IMR-90 (cell line): ENCODE data around the gene MAPK13. TPM values are rescaled to one million over a fixed set of nuclear protein-coding genes. Genes with fewer than 3 reads are reported as not detected.

ENCODE experiments used
- ATAC-seq: fragments of 200-7000 bp; cut with Tn5 transposase; 2 replicates; pipeline ENCODE4 v1.9.1; 2020; ENCODE audit warnings: low read depth, mild to moderate bottlenecking, moderate library complexity
- BruUV-seq: library from RNA; stranded (reverse); fragments of 400-500 nt; replicated peaks from 2 replicates; lab custom pipeline; 2021; lab: Mats Ljungman, UMichigan
- CTCF ChIA-PET: fragments of 300-600 bp; formaldehyde crosslinking; extraction: SDS; loops from one replicate; lab custom pipeline; 2021; ENCODE audit warnings: antibody characterized with exemption; lab: Yijun Ruan, JAX
- POLR2A ChIA-PET: fragments of 300-600 bp; sonication (Branson Sonifier 250); formaldehyde crosslinking; loops from one replicate; lab custom pipeline; 2022; ENCODE audit warnings: antibody characterized with exemption; ENCODE audit not compliant: unreplicated experiment; lab: Charles Lee
- DNase-seq: peaks from one replicate; pipeline ENCODE4 v3.0.0; 2013
- H2AFZ ChIP-seq: replicated peaks from 2 replicates; pipeline ENCODE3; 2013; ENCODE audit warnings: low read length, mild to moderate bottlenecking; ENCODE audit not compliant: poor library complexity
- H2AK5ac ChIP-seq: 2 replicates; pipeline ENCODE4 v1.6.1; 2013; ENCODE audit warnings: low read depth, low read length, inconsistent platforms
- H2AK9ac ChIP-seq: replicated peaks from 2 replicates; pipeline ENCODE3; 2013; ENCODE audit warnings: mild to moderate bottlenecking, low read depth, low read length, moderate library complexity; ENCODE audit not compliant: poor library complexity
- H2BK120ac ChIP-seq: 2 replicates; pipeline ENCODE4 v1.6.1; 2013; ENCODE audit warnings: low read depth, low read length, inconsistent platforms
- H2BK15ac ChIP-seq: 3 replicates; pipeline ENCODE4 v1.6.1; 2013; ENCODE audit warnings: low read depth, low read length, inconsistent platforms
- H2BK20ac ChIP-seq: 2 replicates; pipeline ENCODE4 v1.6.1; 2013; ENCODE audit warnings: low read depth, mild to moderate bottlenecking, inconsistent platforms, low read length, moderate library complexity
- H2BK5ac ChIP-seq: 2 replicates; pipeline ENCODE4 v1.6.1; 2013; ENCODE audit warnings: mild to moderate bottlenecking, low read depth, low read length, inconsistent platforms; ENCODE audit not compliant: poor library complexity, severe bottlenecking
- H3K14ac ChIP-seq: replicated peaks from 2 replicates; pipeline ENCODE4 v1.6.1; 2013; ENCODE audit warnings: low read depth, low read length, inconsistent platforms
- H3K18ac ChIP-seq: 2 replicates; pipeline ENCODE4 v1.6.1; 2013; ENCODE audit warnings: low read depth, low read length, control low read depth
- H3K23ac ChIP-seq: 2 replicates; pipeline ENCODE4 v1.6.1; 2013; ENCODE audit warnings: low read depth, low read length, inconsistent platforms
- H3K27ac ChIP-seq: 2 replicates; pipeline ENCODE4 v1.5.1; 2013; ENCODE audit warnings: mild to moderate bottlenecking, control low read depth, low read length; ENCODE audit not compliant: insufficient read depth
- H3K27me3 ChIP-seq: 2 replicates; pipeline ENCODE4 v1.6.1; 2013; ENCODE audit warnings: low read length; ENCODE audit not compliant: control insufficient read depth, insufficient read depth
- H3K36me3 ChIP-seq: 2 replicates; pipeline ENCODE4 v1.6.1; 2013; ENCODE audit warnings: low read length, mixed read lengths; ENCODE audit not compliant: control insufficient read depth, insufficient read depth
- H3K4ac ChIP-seq: 2 replicates; pipeline ENCODE4 v1.6.1; 2013; ENCODE audit warnings: low read depth, low read length, inconsistent platforms
- H3K4me1 ChIP-seq: 2 replicates; pipeline ENCODE4 v1.6.1; 2013; ENCODE audit warnings: low read length, mixed read lengths; ENCODE audit not compliant: control insufficient read depth, insufficient read depth
- H3K4me2 ChIP-seq: 2 replicates; pipeline ENCODE4 v1.6.1; 2013; ENCODE audit warnings: low read depth, mild to moderate bottlenecking, control low read depth, low read length, moderate library complexity
- H3K4me3 ChIP-seq: 2 replicates; pipeline ENCODE4 v1.5.1; 2013; ENCODE audit warnings: low read depth, mild to moderate bottlenecking, control low read depth, low read length, moderate library complexity; ENCODE audit not compliant: insufficient read depth
- H3K56ac ChIP-seq: 2 replicates; pipeline ENCODE4 v1.6.1; 2013; ENCODE audit warnings: low read length, inconsistent platforms; ENCODE audit not compliant: insufficient read depth; ENCODE audit errors: extremely low read depth
- H3K79me1 ChIP-seq, 2 experiments: 2 replicates each; pipeline ENCODE4 v1.6.1; 2013; ENCODE audit warnings: low read length in 2 of 2, inconsistent platforms in 1 of 2, low read depth in 1 of 2
- H3K9ac ChIP-seq: 2 replicates; pipeline ENCODE4 v1.6.1; 2013; ENCODE audit warnings: low read depth, low read length, control low read depth
- H3K9me1 ChIP-seq: 2 replicates; pipeline ENCODE4 v1.6.1; 2013; ENCODE audit warnings: low read length, inconsistent platforms; ENCODE audit not compliant: insufficient read depth
- H3K9me3 ChIP-seq: 2 replicates; pipeline ENCODE4 v1.6.1; 2013; ENCODE audit warnings: low read length; ENCODE audit not compliant: control insufficient read depth, insufficient read depth
- H4K20me1 ChIP-seq: 2 replicates; pipeline ENCODE4 v1.6.1; 2013; ENCODE audit warnings: low read length, inconsistent platforms; ENCODE audit not compliant: insufficient read depth
- H4K5ac ChIP-seq: 2 replicates; pipeline ENCODE4 v1.6.1; 2013; ENCODE audit warnings: mild to moderate bottlenecking, low read depth, low read length, control low read depth
- H4K8ac ChIP-seq, 2 experiments: 2 replicates each; pipeline ENCODE4 v1.6.1; 2013; ENCODE audit warnings: low read depth in 2 of 2, low read length in 2 of 2, control low read depth in 1 of 2, inconsistent platforms in 1 of 2
- H4K91ac ChIP-seq: 2 replicates; pipeline ENCODE4 v1.6.1; 2013; ENCODE audit warnings: low read depth, low read length, inconsistent platforms; ENCODE audit not compliant: insufficient read depth
- CEBPB ChIP-seq: IDR thresholded peaks from 2 replicates; pipeline ENCODE4 v1.6.1; 2012; ENCODE audit warnings: low read depth, low read length, improper control_type of control experiment
- CHD1 ChIP-seq: IDR thresholded peaks from 2 replicates; pipeline ENCODE4 v1.6.1; 2012; ENCODE audit warnings: low read depth, low read length, improper control_type of control experiment
- FOS ChIP-seq: fragments of 150-350 bp; IDR thresholded peaks from 2 replicates; pipeline ENCODE4 v1.6.1; 2016; ENCODE audit warnings: low read depth, low read length
- MAFK ChIP-seq: IDR thresholded peaks from 2 replicates; pipeline ENCODE4 v1.6.1; 2012; ENCODE audit warnings: low read depth, low read length, improper control_type of control experiment
- MXI1 ChIP-seq: IDR thresholded peaks from 2 replicates; pipeline ENCODE4 v1.6.1; 2012; ENCODE audit warnings: low read depth, mild to moderate bottlenecking, low read length, moderate library complexity, borderline replicate concordance
- POLR2A ChIP-seq: IDR thresholded peaks from 2 replicates; pipeline ENCODE4 v1.6.1; 2012; ENCODE audit warnings: mild to moderate bottlenecking, low read depth, low read length
- RAD21 ChIP-seq: IDR thresholded peaks from 2 replicates; pipeline ENCODE4 v1.6.1; 2012; ENCODE audit warnings: low read length, improper control_type of control experiment
- RCOR1 ChIP-seq: IDR thresholded peaks from 2 replicates; pipeline ENCODE4 v1.6.1; 2012; ENCODE audit warnings: mild to moderate bottlenecking, low read length, improper control_type of control experiment; ENCODE audit not compliant: insufficient replicate concordance
- RFX5 ChIP-seq: IDR thresholded peaks from 2 replicates; pipeline ENCODE4 v1.8.0; 2012; ENCODE audit warnings: low read depth, mild to moderate bottlenecking, low read length, moderate library complexity
- SMC3 ChIP-seq: fragments of 150-350 bp; IDR thresholded peaks from 2 replicates; pipeline ENCODE4 v1.6.1; 2016; ENCODE audit warnings: low read depth, mild to moderate bottlenecking, antibody characterized with exemption, low read length, moderate library complexity
- USF2 ChIP-seq: fragments of 150-350 bp; IDR thresholded peaks from 2 replicates; pipeline ENCODE4 v1.6.1; 2017; ENCODE audit warnings: mild to moderate bottlenecking, antibody characterized with exemption, low read length, low read depth
- WGBS, 2 experiments: methylation state at CpG; one replicate each; pipeline versions ENCODE4 v1.1.5 to v1.1.7; 2013; ENCODE audit warnings: missing lambda C conversion rate in 2 of 2; ENCODE audit not compliant: insufficient read length in 1 of 2; ENCODE audit errors: extremely low coverage in 2 of 2; 5-methylcytosine and 5-hydroxymethylcytosine counted together
- dilution Hi-C: fragments of 300-500 bp; cut with HindIII; formaldehyde crosslinking; loops from one replicate; pipeline ENCODE4 v1.14.3; 2018; ENCODE audit warnings: low sequenced_read_pairs; ENCODE audit not compliant: unreplicated experiment
- in situ Hi-C: fragments of 300-500 bp; cut with MboI; formaldehyde crosslinking; loops from 3 replicates; pipeline ENCODE4 v1.14.3; 2019; ENCODE audit warnings: low sequenced_read_pairs, inconsistent platforms, mixed read lengths
- intact Hi-C: fragments of 100-400 bp; cut with micrococcal nuclease; formaldehyde crosslinking; loops from 2 replicates; pipeline ENCODE4 v1.10.0; 2022
- polyA plus RNA-seq, 3 experiments: library from polyadenylated mRNA; depleted of rRNA; stranded (reverse); fragments of >200 nt; gene quantifications; 2 replicates each; pipeline ENCODE4 v1.2.3, GENCODE V29; 2012; ENCODE audit warnings: low replicate concordance in 1 of 3
- total RNA-seq: library from RNA; depleted of rRNA; stranded (reverse); fragments of >200 nt; gene quantifications from 2 replicates; pipeline ENCODE4 v1.2.3, GENCODE V29; 2012

Gene MAPK13
- total and polyA plus RNA-seq, 2 of the 4 experiments (the other 2 are of a cell fraction): 2.0 to 2.9 TPM

GRCh38 chr6:36117658-36118549 is 12.4 kb upstream of the MAPK13 start:
- dilution Hi-C loops: no loop called here
- DNase-seq (no peak), ATAC-seq (no peak)
- Histone ChIP-seq H3K36me3 (peaks cover 2% of the 10 kb centered on the region; the same call in 1 of the 2 replicates), H4K91ac (no peak overlapping the region), H3K27ac (no peak overlapping the region), H3K9ac (no peak overlapping the region), H3K18ac (no peak overlapping the region), H3K4me2 (no peak overlapping the region), H3K56ac (no peak overlapping the region), H3K4me1 (peaks cover 6% of the 10 kb centered on the region), H3K4ac (no peak overlapping the region), H3K27me3 (no peaks in the 10 kb centered on the region), H2AFZ (no peak overlapping the region), H3K9me1 (peaks cover 3% of the 10 kb centered on the region; the same call in 1 of the 2 replicates), H2BK15ac (no peak overlapping the region), H3K4me3 (no peak overlapping the region), H2BK5ac (no peak overlapping the region), H4K20me1 (no peaks in the 10 kb centered on the region), H3K79me1 (no peaks in the 10 kb centered on the region; a peak in 1 of 4 replicates), H2BK20ac (no peak overlapping the region), H3K9me3 (no peaks in the 10 kb centered on the region), H4K8ac (no peak overlapping the region), H2AK5ac (no peak overlapping the region), H3K23ac (no peak overlapping the region), H2BK120ac (no peak overlapping the region), H4K5ac (no peak overlapping the region), H3K14ac (no peak overlapping the region), H2AK9ac (no peak overlapping the region)
- TF ChIP-seq SMC3: no peak
- no peak for TF ChIP-seq CHD1
- TF ChIP-seq CEBPB: no peak
- TF ChIP-seq RCOR1: no peak
- no peak for TF ChIP-seq RFX5
- TF ChIP-seq USF2: no peak
- no peak for TF ChIP-seq POLR2A
- TF ChIP-seq MXI1: no peak
- TF ChIP-seq FOS: no peak
- no peak for TF ChIP-seq RAD21
- no peak for TF ChIP-seq MAFK
- no CpG with 5 or more reads among the region's 8 CpGs for WGBS, 2 experiments
- BruUV-seq: no TSS peak
- intact Hi-C loops: no loop called here
- ChIA-PET CTCF (no interaction called here), POLR2A (no interaction called here)
- in situ Hi-C loops: no loop called here
